Astrocyte (in vitro differentiated cells and primary cell): ENCODE measurements around the gene PAX6. TPM values are rescaled to one million over a fixed set of nuclear protein-coding genes. Genes with fewer than 3 reads are reported as not detected.
A peak's percentile ranks its signal among the peaks of the same experiment; 100 is the strongest.

Experiments
- DNase-seq: peaks from one replicate; pipeline ENCODE4 v3.0.0-alpha.2; 2010; ENCODE audit warnings: low read depth
- FAIRE-seq: peaks from 2 replicates; lab custom pipeline; 2011; peaks lifted over from hg19 to GRCh38; lab: Jason Lieb, UNC
- H2AFZ ChIP-seq: 2 replicates; pipeline ENCODE4 v1.6.0; 2012; ENCODE audit warnings: low read depth, low read length, inconsistent platforms
- H3K27ac ChIP-seq: 2 replicates; pipeline ENCODE4 v1.5.1; 2011; ENCODE audit warnings: low read depth, low read length, inconsistent platforms
- H3K27me3 ChIP-seq: 2 replicates; pipeline ENCODE4 v1.6.0; 2011; ENCODE audit warnings: low read length, inconsistent platforms; ENCODE audit not compliant: insufficient read depth
- H3K36me3 ChIP-seq: 2 replicates; pipeline ENCODE4 v1.5.1; 2011; ENCODE audit warnings: low read length, inconsistent platforms; ENCODE audit not compliant: insufficient read depth
- H3K4me1 ChIP-seq: 2 replicates; pipeline ENCODE4 v1.5.1; 2011; ENCODE audit warnings: low read length, inconsistent platforms; ENCODE audit not compliant: insufficient read depth
- H3K4me2 ChIP-seq: 2 replicates; pipeline ENCODE4 v1.6.0; 2012; ENCODE audit warnings: low read length, inconsistent platforms
- H3K4me3 ChIP-seq: 2 replicates; pipeline ENCODE4 v1.5.1; 2011; ENCODE audit warnings: low read depth, mild to moderate bottlenecking, low read length, inconsistent platforms; ENCODE audit not compliant: insufficient read depth
- H3K79me2 ChIP-seq: 2 replicates; pipeline ENCODE4 v1.6.0; 2012; ENCODE audit warnings: mild to moderate bottlenecking, low read length, inconsistent platforms; ENCODE audit not compliant: insufficient read depth
- H3K9ac ChIP-seq: 2 replicates; pipeline ENCODE4 v1.6.0; 2012; ENCODE audit warnings: mild to moderate bottlenecking, low read length, inconsistent platforms
- H3K9me3 ChIP-seq: 2 replicates; pipeline ENCODE4 v1.5.1; 2012; ENCODE audit warnings: low read depth, mild to moderate bottlenecking, low read length, inconsistent platforms; ENCODE audit not compliant: insufficient read depth
- H4K20me1 ChIP-seq: 2 replicates; pipeline ENCODE4 v1.6.0; 2012; ENCODE audit warnings: low read length, inconsistent platforms; ENCODE audit not compliant: insufficient read depth
- H3K27ac Mint-ChIP-seq: one replicate; pipeline ENCODE4 v1.8.0; 2021; ENCODE audit warnings: mild to moderate bottlenecking, mixed read lengths; ENCODE audit not compliant: unreplicated experiment
- H3K27me3 Mint-ChIP-seq: one replicate; pipeline ENCODE4 v1.8.0; 2021; ENCODE audit warnings: low read depth, mixed read lengths; ENCODE audit not compliant: unreplicated experiment
- H3K36me3 Mint-ChIP-seq: one replicate; pipeline ENCODE4 v1.8.0; 2021; ENCODE audit warnings: low read depth, mixed read lengths; ENCODE audit not compliant: unreplicated experiment
- H3K4me1 Mint-ChIP-seq: one replicate; pipeline ENCODE4 v1.8.0; 2021; ENCODE audit warnings: low read depth, mixed read lengths; ENCODE audit not compliant: unreplicated experiment
- H3K4me3 Mint-ChIP-seq: one replicate; pipeline ENCODE4 v1.8.0; 2021; ENCODE audit warnings: mild to moderate bottlenecking, moderate library complexity, mixed read lengths; ENCODE audit not compliant: unreplicated experiment
- H3K9me3 Mint-ChIP-seq: one replicate; pipeline ENCODE4 v1.8.0; 2021; ENCODE audit warnings: mild to moderate bottlenecking, mixed read lengths; ENCODE audit not compliant: unreplicated experiment
- CTCF ChIP-seq: IDR thresholded peaks from 2 replicates; pipeline ENCODE4 v1.5.1; 2011; ENCODE audit warnings: low read depth, mild to moderate bottlenecking, inconsistent platforms, low read length, moderate library complexity; ENCODE audit not compliant: insufficient read depth
- EZH2 ChIP-seq: IDR thresholded peaks from 2 replicates; pipeline ENCODE4 v1.6.1; 2012; ENCODE audit warnings: mild to moderate bottlenecking, low read length, inconsistent platforms; ENCODE audit not compliant: insufficient read depth
- total RNA-seq: library from RNA; stranded (reverse); gene quantifications from 2 replicates; pipeline ENCODE4 v1.2.1, GENCODE V29; 2021

PAX6 gene
- total RNA-seq, 1 donor from 2014 or later, result 12.2 TPM

DNA sequence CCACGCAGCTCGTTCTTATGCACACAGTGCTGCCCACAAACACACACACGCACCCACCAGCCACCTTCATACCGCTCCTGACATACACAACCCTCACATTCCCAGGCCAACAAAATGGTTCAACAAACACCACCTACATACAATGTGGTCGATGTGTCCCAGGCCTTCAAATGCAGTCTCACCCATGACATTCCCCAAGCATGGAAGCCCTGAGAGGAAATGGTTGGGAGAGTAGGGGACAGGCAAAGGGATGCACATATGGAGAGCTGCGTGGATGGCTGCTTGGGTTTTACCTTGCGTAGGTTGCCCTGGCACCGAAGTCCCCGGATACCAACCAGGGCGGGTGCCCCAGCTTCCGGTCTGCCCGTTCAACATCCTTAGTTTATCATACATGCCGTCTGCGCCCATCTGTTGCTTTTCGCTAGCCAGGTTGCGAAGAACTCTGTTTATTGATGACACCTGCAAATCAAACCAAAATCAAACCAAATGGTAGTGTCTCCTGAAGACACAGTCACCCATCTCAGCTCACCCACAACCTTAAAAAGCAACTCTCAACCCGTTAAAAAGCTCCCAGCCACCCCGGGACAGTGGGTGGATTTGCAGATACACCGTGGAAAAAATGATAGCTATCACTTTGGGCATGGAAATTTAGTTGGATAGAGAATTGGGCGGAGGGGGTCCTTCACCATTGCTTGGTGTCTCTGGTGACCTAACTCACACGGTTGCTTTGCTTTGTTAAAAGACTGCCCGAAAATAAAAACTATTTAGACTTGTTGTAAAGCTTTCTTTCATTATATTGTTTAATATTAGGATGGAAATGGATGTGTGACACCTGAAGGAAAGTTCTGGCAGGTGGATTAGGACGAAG, 10.5 kb downstream of the PAX6 start:
- Histone ChIP-seq H3K9ac (no peak overlapping the region), H3K9me3 (no peaks in the 10 kb centered on the region), H3K27ac (no peak overlapping the region), H3K4me3 (no peak overlapping the region), H3K4me2 (peak overlapping the region; percentile 68), H2AFZ (no peak overlapping the region), H3K36me3 (peaks cover 2% of the 10 kb centered on the region), H3K4me1 (peaks cover 24% of the 10 kb centered on the region), H3K79me2 (peaks cover 67% of the 10 kb centered on the region), H4K20me1 (peaks cover 8% of the 10 kb centered on the region), H3K27me3 (peaks cover 57% of the 10 kb centered on the region)
- Mint-ChIP-seq H3K9me3 (peaks cover 38% of the 10 kb centered on the region), H3K27ac (peak overlapping the region; percentile 75), H3K4me1 (peaks cover 2% of the 10 kb centered on the region), H3K36me3 (peaks cover 9% of the 10 kb centered on the region), H3K4me3 (peak overlapping the region; percentile 42), H3K27me3 (peaks cover 86% of the 10 kb centered on the region)
- TF ChIP-seq CTCF (no peak), EZH2 (no peak)
- DNase-seq (no peak), FAIRE-seq (no peak)

- Histone ChIP-seq H3K9ac (peak overlapping the region; percentile 54), H3K4me2 (peak overlapping the region; percentile 68), H2AFZ (peak overlapping the region; percentile 59), H3K36me3 (peaks cover 2% of the 10 kb centered on the region), H4K20me1 (peaks cover 8% of the 10 kb centered on the region), H3K27ac (no peak overlapping the region), H3K4me1 (peaks cover 21% of the 10 kb centered on the region), H3K4me3 (peak overlapping the region; percentile 9), H3K79me2 (peaks cover 58% of the 10 kb centered on the region), H3K27me3 (peaks cover 50% of the 10 kb centered on the region), H3K9me3 (no peaks in the 10 kb centered on the region)
- peaks cover 2% of the 10 kb centered on the region for H3K4me1 Mint-ChIP-seq
- H3K36me3 Mint-ChIP-seq, result peaks cover 8% of the 10 kb centered on the region
- FAIRE-seq (no peak), DNase-seq (no peak)
- TF ChIP-seq EZH2 (peak; percentile 40), CTCF (no peak)
- peaks cover 37% of the 10 kb centered on the region for H3K9me3 Mint-ChIP-seq
- no peak overlapping the region for H3K4me3 Mint-ChIP-seq
- H3K27ac Mint-ChIP-seq, result peak overlapping the region; percentile 75
- H3K27me3 Mint-ChIP-seq, result peaks cover 86% of the 10 kb centered on the region
Observed at GRCh38 chr11:31799435-31800397, 11.4 kb downstream of the PAX6 start.
